22Rv1 (cell line): Measurements from ENCODE around the gene AKAP14.

Experiments
- ZFX ChIP-seq: fragments of 450-650 bp; IDR thresholded peaks from 2 replicates; pipeline ENCODE4 v1.6.1; 2017; ENCODE audit warnings: antibody characterized with exemption, borderline replicate concordance
- TF ChIP-seq, protein P1 (sequence below): fragments of 450-650 bp; IDR thresholded peaks from 2 replicates; pipeline ENCODE4 v1.5.1; 2017; ENCODE audit warnings: mild to moderate bottlenecking

DNA sequence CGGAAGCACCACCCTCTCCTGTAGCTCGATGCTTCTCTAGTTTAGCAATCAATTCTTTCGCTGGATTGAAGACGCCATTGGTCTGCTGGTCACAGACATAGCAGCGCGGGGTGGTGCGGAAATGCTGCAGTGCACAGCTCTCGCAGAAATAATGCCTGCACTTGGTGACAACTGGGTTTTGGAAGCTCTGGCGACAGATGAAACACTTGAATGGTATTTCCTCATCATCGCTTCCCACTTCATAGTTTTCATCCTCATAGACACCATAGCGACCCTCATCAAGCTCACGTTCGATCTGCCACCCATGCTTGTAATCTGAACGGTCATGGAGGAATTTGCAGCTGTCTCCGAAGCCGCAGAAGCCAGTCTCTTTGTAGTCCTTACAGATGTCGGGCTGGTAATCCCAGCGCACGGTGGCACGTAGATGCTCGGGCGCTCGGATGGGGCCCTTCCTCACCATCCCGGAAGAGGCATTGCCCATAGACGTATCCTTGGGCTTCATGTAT, 25.0 kb upstream of the AKAP14 start:
- TF ChIP-seq, protein P1, sequence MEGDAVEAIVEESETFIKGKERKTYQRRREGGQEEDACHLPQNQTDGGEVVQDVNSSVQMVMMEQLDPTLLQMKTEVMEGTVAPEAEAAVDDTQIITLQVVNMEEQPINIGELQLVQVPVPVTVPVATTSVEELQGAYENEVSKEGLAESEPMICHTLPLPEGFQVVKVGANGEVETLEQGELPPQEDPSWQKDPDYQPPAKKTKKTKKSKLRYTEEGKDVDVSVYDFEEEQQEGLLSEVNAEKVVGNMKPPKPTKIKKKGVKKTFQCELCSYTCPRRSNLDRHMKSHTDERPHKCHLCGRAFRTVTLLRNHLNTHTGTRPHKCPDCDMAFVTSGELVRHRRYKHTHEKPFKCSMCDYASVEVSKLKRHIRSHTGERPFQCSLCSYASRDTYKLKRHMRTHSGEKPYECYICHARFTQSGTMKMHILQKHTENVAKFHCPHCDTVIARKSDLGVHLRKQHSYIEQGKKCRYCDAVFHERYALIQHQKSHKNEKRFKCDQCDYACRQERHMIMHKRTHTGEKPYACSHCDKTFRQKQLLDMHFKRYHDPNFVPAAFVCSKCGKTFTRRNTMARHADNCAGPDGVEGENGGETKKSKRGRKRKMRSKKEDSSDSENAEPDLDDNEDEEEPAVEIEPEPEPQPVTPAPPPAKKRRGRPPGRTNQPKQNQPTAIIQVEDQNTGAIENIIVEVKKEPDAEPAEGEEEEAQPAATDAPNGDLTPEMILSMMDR, result no peak
- no peak for TF ChIP-seq ZFX
